GM12874 (cell line): ENCODE measurements around the gene ANKUB1.

Experiments used
- TF ChIP-seq, protein P1 (sequence below): IDR thresholded peaks from 2 replicates; pipeline ENCODE4 v1.5.1; 2011; ENCODE audit warnings: low read depth, mild to moderate bottlenecking, control low read depth, low read length, moderate library complexity; ENCODE audit not compliant: insufficient read depth

Gene ANKUB1

DNA sequence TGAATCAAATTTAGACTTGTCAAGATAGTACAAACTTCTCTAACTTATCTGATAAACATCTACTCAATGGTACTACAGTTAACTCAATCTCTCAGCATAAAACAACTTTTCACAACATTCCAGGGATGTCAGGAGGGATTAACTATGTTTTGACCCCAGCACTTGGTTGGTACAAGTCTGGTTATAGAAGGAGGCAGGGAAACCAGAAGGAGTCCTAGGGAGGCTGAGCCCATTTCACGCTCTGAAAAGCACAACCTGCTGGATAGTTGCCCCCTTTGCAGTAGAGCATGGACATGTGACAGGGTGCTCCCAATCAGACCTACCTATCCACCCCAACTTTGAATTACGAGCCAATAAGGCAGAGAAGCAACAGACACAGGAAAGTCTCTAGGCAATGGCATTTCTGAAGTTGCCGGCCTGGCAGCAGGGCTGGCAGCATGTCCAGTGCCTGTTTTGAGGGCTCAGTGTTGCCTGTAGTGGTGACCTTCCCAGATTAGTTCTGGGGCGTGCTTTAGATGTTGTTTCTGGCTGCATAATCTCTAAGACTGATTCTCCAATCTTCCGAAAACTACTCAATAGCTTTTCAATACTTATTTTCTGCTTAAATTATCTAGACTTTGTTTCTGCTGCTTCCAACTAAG lies 8.2 kb downstream of the ANKUB1 start:
- TF ChIP-seq, protein P1, sequence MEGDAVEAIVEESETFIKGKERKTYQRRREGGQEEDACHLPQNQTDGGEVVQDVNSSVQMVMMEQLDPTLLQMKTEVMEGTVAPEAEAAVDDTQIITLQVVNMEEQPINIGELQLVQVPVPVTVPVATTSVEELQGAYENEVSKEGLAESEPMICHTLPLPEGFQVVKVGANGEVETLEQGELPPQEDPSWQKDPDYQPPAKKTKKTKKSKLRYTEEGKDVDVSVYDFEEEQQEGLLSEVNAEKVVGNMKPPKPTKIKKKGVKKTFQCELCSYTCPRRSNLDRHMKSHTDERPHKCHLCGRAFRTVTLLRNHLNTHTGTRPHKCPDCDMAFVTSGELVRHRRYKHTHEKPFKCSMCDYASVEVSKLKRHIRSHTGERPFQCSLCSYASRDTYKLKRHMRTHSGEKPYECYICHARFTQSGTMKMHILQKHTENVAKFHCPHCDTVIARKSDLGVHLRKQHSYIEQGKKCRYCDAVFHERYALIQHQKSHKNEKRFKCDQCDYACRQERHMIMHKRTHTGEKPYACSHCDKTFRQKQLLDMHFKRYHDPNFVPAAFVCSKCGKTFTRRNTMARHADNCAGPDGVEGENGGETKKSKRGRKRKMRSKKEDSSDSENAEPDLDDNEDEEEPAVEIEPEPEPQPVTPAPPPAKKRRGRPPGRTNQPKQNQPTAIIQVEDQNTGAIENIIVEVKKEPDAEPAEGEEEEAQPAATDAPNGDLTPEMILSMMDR, result no peak

DNA sequence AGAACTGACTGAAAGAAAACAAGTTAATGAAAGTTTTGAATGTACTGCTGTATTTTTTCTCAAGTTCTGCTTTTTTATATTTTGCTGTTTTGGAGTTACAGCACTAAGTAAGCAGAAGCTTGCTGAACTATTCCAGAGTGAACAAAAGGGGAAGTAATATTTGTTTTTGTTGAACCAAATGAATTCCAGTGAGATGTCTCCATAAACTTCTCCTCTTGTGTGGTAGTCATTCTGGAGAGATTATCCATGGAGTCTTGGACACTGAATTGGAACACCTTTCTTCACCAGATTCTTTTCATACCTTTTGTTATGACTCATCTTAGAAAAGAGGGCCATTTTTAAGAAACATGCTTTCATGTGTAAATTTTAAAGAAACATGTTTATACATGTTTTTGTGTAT lies 8.8 kb downstream of the ANKUB1 start:
- TF ChIP-seq, protein P1, result no peak

- TF ChIP-seq, protein P1, result no peak
Observed at GRCh38 chr3:149781741-149782140, 10.6 kb downstream of the ANKUB1 start.

DNA sequence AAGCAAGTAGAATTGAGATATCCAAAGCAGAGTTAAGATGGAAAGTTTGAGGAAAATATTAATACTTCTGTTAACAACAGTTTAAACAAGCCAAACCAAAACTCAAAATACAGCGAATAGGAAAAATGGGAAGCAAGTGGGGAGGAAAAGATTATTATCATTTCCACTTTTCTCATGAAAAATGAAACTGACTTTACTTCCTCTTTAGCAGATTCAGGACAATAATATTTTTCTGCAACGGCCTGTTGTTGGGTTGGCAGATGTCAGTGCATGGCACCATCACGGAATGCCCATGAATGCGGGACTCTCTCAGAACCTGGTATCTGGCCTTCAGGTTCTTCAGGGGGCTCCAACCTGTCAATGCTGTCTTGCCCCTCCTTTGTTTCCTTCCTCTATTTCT lies 11.1 kb downstream of the ANKUB1 start:
- TF ChIP-seq, protein P1, result no peak

DNA sequence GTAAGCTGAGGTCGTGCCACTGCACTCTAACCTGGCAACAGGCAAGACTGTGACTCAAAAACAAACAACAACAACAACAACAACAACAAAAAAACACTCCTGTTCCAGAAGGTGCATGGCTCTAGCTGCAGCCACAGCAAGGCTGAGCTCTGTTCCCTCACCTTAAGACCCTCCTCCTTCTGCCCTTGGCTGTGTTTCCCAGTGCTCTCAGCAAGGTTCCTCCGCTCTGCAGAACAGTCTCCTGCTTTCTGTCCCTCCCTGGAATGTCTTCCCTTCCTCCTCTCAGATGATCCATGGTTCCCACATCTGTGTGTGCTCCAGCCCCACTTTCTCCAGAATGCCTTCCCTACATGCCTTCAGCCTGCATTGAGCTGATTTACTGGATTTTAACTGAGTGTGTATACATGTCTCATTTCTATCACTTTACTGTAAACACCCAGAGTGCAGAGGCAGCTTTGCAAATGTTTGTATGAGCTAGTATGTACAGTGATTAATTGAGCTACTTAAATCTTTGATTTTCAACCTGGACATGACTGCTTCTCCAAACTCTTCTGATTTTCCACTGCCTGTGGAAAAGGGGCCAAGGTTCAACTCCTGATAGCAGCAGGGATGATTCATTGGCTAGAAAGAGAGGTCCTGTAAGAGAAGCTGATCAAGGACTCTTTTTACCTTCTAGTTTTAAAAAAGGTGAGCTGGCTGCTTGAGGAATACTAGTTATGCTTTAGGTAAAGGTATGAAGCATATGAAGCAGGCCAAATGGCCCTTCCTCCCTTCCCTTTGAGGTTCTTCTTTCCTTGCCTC lies 14.7 kb downstream of the ANKUB1 start:
- TF ChIP-seq, protein P1, result no peak

GRCh38 chr3:149776170-149776569 lies 16.2 kb downstream of the ANKUB1 start:
- TF ChIP-seq, protein P1, result no peak

- TF ChIP-seq, protein P1, result no peak
Observed at GRCh38 chr3:149772861-149773260, 19.5 kb downstream of the ANKUB1 start.
